Spleen (tissue), 11 donors: Measurements from ENCODE around the gene NRG3. TPM values are rescaled to one million over a fixed set of nuclear protein-coding genes. Genes with fewer than 3 reads are reported as not detected.

Source experiments
- DNase-seq: peaks from one replicate; pipeline ENCODE4 v3.0.0-alpha.2; 2020
- H3K27ac ChIP-seq, 8 donors: fragments of 200-600 bp; sonication (generic) in 7 of 8; 1 replicate in 4 of 8; 2 replicates in 4 of 8; pipeline versions ENCODE4 v1.5.0 to v1.8.0; 2016 to 2021; ENCODE audit warnings: inconsistent platforms in 4 of 8, mild to moderate bottlenecking in 4 of 8, moderate library complexity in 1 of 8
- H3K27me3 ChIP-seq, 7 donors: fragments of 200-600 bp; sonication (generic) in 6 of 7; replicated peaks in 1 of 7; 1 replicate in 4 of 7; 2 replicates in 3 of 7; pipeline versions ENCODE4 v1.5.0 to v1.8.0; 2016 to 2021; ENCODE audit warnings: inconsistent platforms in 3 of 7, mild to moderate bottlenecking in 1 of 7
- H3K36me3 ChIP-seq, 6 donors: fragments of 200-600 bp; sonication (generic) in 5 of 6; 1 replicate in 4 of 6; 2 replicates in 2 of 6; pipeline versions ENCODE4 v1.5.0 to v1.8.0; 2016 to 2021; ENCODE audit warnings: inconsistent platforms in 2 of 6
- H3K4me1 ChIP-seq, 6 donors: fragments of 200-600 bp; sonication (generic) in 5 of 6; 1 replicate in 3 of 6; 2 replicates in 3 of 6; pipeline versions ENCODE4 v1.5.0 to v1.8.0; 2016 to 2021; ENCODE audit warnings: inconsistent platforms in 3 of 6
- H3K4me3 ChIP-seq, 8 donors: fragments of 200-600 bp; sonication (generic) in 7 of 8; 1 replicate in 4 of 8; 2 replicates in 4 of 8; pipeline versions ENCODE4 v1.5.0 to v1.8.0; 2016 to 2021; ENCODE audit warnings: inconsistent platforms in 4 of 8, mild to moderate bottlenecking in 4 of 8, moderate library complexity in 2 of 8
- H3K9me3 ChIP-seq, 8 donors: fragments of 200-600 bp; sonication (generic) in 7 of 8; 1 replicate in 4 of 8; 2 replicates in 4 of 8; pipeline versions ENCODE4 v1.5.0 to v1.8.0; 2016 to 2021; ENCODE audit warnings: inconsistent platforms in 4 of 8
- CTCF ChIP-seq, 11 experiments: fragments of 200-600 bp in 7 of 11; fragments of 450-650 bp in 4 of 11; sonication (generic) in 4 of 11; IDR thresholded peaks in 8 of 11; conservative IDR thresholded peaks in 3 of 11; 1 replicate in 7 of 11; 2 replicates in 4 of 11; pipeline versions ENCODE4 v1.4.0 to v1.8.0; 2016 to 2021; ENCODE audit warnings: antibody characterized with exemption in 11 of 11, inconsistent platforms in 4 of 11, mild to moderate bottlenecking in 1 of 11
- POLR2A ChIP-seq, 3 donors: fragments of 450-650 bp; IDR thresholded peaks; one replicate each; pipeline ENCODE4 v1.5.1; 2017; ENCODE audit warnings: antibody characterized with exemption in 3 of 3, mild to moderate bottlenecking in 1 of 3
- POLR2AphosphoS5 ChIP-seq, 3 donors: sonication (generic); formaldehyde crosslinking; IDR thresholded peaks; one replicate each; pipeline ENCODE4 v1.5.1; 2017; ENCODE audit warnings: antibody characterized with exemption in 3 of 3
- whole genome bisulfite sequencing, 5 donors: extraction: QIAGEN DNeasy Blood & Tissue Kit in 3 of 5; methylation state at CpG; one replicate each; pipeline versions ENCODE4 v1.1.5 to v1.1.7; 2013 to 2018; 5-methylcytosine and 5-hydroxymethylcytosine counted together
- intact Hi-C: fragments of 100-400 bp; cut with DNase I; formaldehyde crosslinking; loops from one replicate; pipeline ENCODE4 v1.15.0; 2023; ENCODE audit warnings: low total_unique reads
- polyA plus RNA-seq, 3 donors: library from polyadenylated mRNA; stranded (reverse); fragments of 200-250 nt; gene quantifications; one replicate each; pipeline ENCODE4 v1.2.1, GENCODE V29; 2013
- total RNA-seq, 7 donors: library from RNA; depleted of rRNA in 3 of 7; stranded (reverse); fragments of >200 nt in 3 of 7; fragmentation: NEBNext Ultra II Directional in 4 of 7; extraction: Animal tissue kit (Norgen Biotek cat#: 25700) in 4 of 7; gene quantifications; one replicate each; pipeline versions ENCODE4 v1.1.0 to v1.2.1, GENCODE V29; 2016 to 2021
- donor health status: healthy with polysubstance abuse.
- donor health status: DM: no; HTN: no; CAD: no; lungs with moderate emphysema.
- donor health status: DM: no; HTN: no; CAD: no.
- donor health status: Bipolar disorder and iron deficiency.
- donor health status: healthy.
- donor health status: DM: no; HTN: no; CAD: no.
- donor health status: DM: yes; HTN: yes; CAD: no.

Gene NRG3
- total and polyA plus RNA-seq, 10 donors = 0.10 to 0.22 (median 0.21) TPM; not detected in 7

- TF ChIP-seq CTCF (IDR thresholded peaks at IDR 0.05 in 8 of 11, conservative IDR thresholded peaks at IDR 0.05 in 3 of 11) (no peak), POLR2A (IDR thresholded peaks at IDR 0.05) (no peak), POLR2AphosphoS5 (IDR thresholded peaks at IDR 0.05) (no peak)
- no peaks in the 10 kb centered on the region for H3K36me3 ChIP-seq
- no peaks in the 10 kb centered on the region for H3K4me1 ChIP-seq
- no peak for DNase-seq
- 70 to 85% (median 73%) methylated on average over 3 of the region's 3 CpGs for WGBS, 5 donors
- no peaks in the 10 kb centered on the region for H3K9me3 ChIP-seq
- H3K27me3 ChIP-seq = no peaks in the 10 kb centered on the region
- intact Hi-C loops = no loop called here
- H3K27ac ChIP-seq = no peak overlapping the region
- no peak overlapping the region for H3K4me3 ChIP-seq
Observed at GRCh38 chr10:82144153-82144552, 269.2 kb downstream of the NRG3 start.

DNA sequence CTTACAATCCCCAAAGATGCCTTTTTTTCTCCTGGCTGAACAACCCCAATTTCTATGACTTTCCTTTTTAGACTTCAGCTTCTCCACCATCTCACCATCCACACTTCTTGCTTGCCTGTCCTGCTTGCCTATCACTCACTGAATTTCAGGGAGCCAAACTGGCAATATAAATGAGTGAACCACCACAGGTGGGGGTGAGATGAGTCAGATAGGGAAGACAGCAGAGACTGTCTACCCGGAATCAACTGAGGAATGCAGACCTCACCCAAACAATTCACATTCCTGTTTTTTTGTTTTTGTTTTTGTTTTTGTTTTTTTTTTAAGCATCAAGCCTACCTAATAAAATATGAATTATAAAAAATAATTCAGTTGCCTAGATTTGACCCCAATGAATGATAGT is 273.8 kb downstream of the NRG3 start:
- H3K4me3 ChIP-seq = no peak overlapping the region
- 68 to 84% (median 75%) methylated on average over 1 of the region's 1 CpG for WGBS, 5 donors
- no peaks in the 10 kb centered on the region for H3K9me3 ChIP-seq
- no peaks in the 10 kb centered on the region for H3K4me1 ChIP-seq
- H3K36me3 ChIP-seq = no peaks in the 10 kb centered on the region
- H3K27ac ChIP-seq = no peak overlapping the region
- DNase-seq = no peak
- intact Hi-C loops = no loop called here
- TF ChIP-seq POLR2A (IDR thresholded peaks at IDR 0.05) = no peak
- TF ChIP-seq CTCF (IDR thresholded peaks at IDR 0.05 in 8 of 11, conservative IDR thresholded peaks at IDR 0.05 in 3 of 11) = no peak
- H3K27me3 ChIP-seq = no peaks in the 10 kb centered on the region

GRCh38 chr10:82149674-82150073 is 274.7 kb downstream of the NRG3 start:
- Histone ChIP-seq H3K4me1 (no peaks in the 10 kb centered on the region), H3K27me3 (no peaks in the 10 kb centered on the region), H3K27ac (no peak overlapping the region), H3K9me3 (no peaks in the 10 kb centered on the region), H3K4me3 (no peak overlapping the region), H3K36me3 (no peaks in the 10 kb centered on the region)
- intact Hi-C loops = no loop called here
- WGBS, 5 donors = 29 to 62% (median 58%) methylated on average over 3 to 4 of the region's 4 CpGs
- DNase-seq = no peak
- TF ChIP-seq POLR2AphosphoS5 (IDR thresholded peaks at IDR 0.05) = no peak
- no peak for TF ChIP-seq CTCF (IDR thresholded peaks at IDR 0.05 in 8 of 11, conservative IDR thresholded peaks at IDR 0.05 in 3 of 11)
- no peak for TF ChIP-seq POLR2A (IDR thresholded peaks at IDR 0.05)

- Histone ChIP-seq H3K4me3 (no peak overlapping the region), H3K27ac (no peak overlapping the region), H3K4me1 (no peaks in the 10 kb centered on the region), H3K9me3 (peaks cover 0 to 2% (median 0%) of the 10 kb centered on the region in 8 donors), H3K36me3 (no peaks in the 10 kb centered on the region), H3K27me3 (no peaks in the 10 kb centered on the region)
- 54 to 65% (median 61%) methylated on average over 9 of the region's 9 CpGs for WGBS, 5 donors
- intact Hi-C loops = no loop called here
- no peak for DNase-seq
- no peak for TF ChIP-seq POLR2A (IDR thresholded peaks at IDR 0.05)
- TF ChIP-seq POLR2AphosphoS5 (IDR thresholded peaks at IDR 0.05) = no peak
- no peak for TF ChIP-seq CTCF (IDR thresholded peaks at IDR 0.05 in 8 of 11, conservative IDR thresholded peaks at IDR 0.05 in 3 of 11)
Observed at GRCh38 chr10:82150123-82150900, 275.3 kb downstream of the NRG3 start.
